GM23248 (cell line): Measurements from ENCODE around the gene ALK. TPM values are rescaled to one million over a fixed set of nuclear protein-coding genes. Genes with fewer than 3 reads are reported as not detected.

ENCODE experiments used
- DNase-seq: peaks from one replicate; pipeline ENCODE4 v3.0.0-alpha.2; 2015
- H2AFZ ChIP-seq: fragments of 200-600 bp; sonication (generic); 2 replicates; pipeline ENCODE4 v1.6.1; 2016; ENCODE audit warnings: antibody characterized with exemption
- H3F3A ChIP-seq: fragments of 200-600 bp; sonication (generic); 2 replicates; pipeline ENCODE4 v1.6.1; 2016; ENCODE audit warnings: mild to moderate bottlenecking, antibody characterized with exemption, mixed run types; ENCODE audit not compliant: insufficient read depth
- H3K27ac ChIP-seq: fragments of 200-600 bp; sonication (generic); 2 replicates; pipeline ENCODE4 v1.5.1; 2016; ENCODE audit warnings: mild to moderate bottlenecking
- H3K27me3 ChIP-seq: fragments of 200-600 bp; sonication (generic); replicated peaks from 2 replicates; pipeline ENCODE4 v1.6.1; 2016; ENCODE audit warnings: mild to moderate bottlenecking; ENCODE audit not compliant: insufficient read depth
- H3K36me3 ChIP-seq: fragments of 200-600 bp; sonication (generic); 2 replicates; pipeline ENCODE4 v1.6.1; 2016; ENCODE audit warnings: low read depth, mild to moderate bottlenecking
- H3K4me1 ChIP-seq: fragments of 200-600 bp; sonication (generic); 2 replicates; pipeline ENCODE4 v1.6.1; 2016; ENCODE audit warnings: mild to moderate bottlenecking; ENCODE audit not compliant: insufficient read depth
- H3K4me2 ChIP-seq: fragments of 200-600 bp; sonication (generic); one replicate; pipeline ENCODE4 v1.6.1; 2016; ENCODE audit warnings: mild to moderate bottlenecking; ENCODE audit not compliant: unreplicated experiment
- H3K4me3 ChIP-seq: fragments of 200-600 bp; sonication (generic); 2 replicates; pipeline ENCODE4 v1.5.1; 2016; ENCODE audit warnings: mild to moderate bottlenecking
- H3K79me2 ChIP-seq: fragments of 200-600 bp; sonication (generic); 2 replicates; pipeline ENCODE4 v1.6.1; 2016; ENCODE audit warnings: mild to moderate bottlenecking; ENCODE audit not compliant: insufficient read depth
- H3K9ac ChIP-seq: fragments of 200-600 bp; sonication (generic); 2 replicates; pipeline ENCODE4 v1.6.1; 2016; ENCODE audit warnings: mild to moderate bottlenecking
- H3K9me2 ChIP-seq: fragments of 200-600 bp; sonication (generic); 2 replicates; pipeline ENCODE4 v1.6.1; 2016; ENCODE audit warnings: mixed run types, mild to moderate bottlenecking, moderate library complexity; ENCODE audit not compliant: insufficient read depth
- H3K9me3 ChIP-seq: fragments of 200-600 bp; sonication (generic); one replicate; pipeline ENCODE4 v1.6.1; 2017; ENCODE audit warnings: low read depth
- H4K20me1 ChIP-seq: fragments of 200-600 bp; sonication (generic); 2 replicates; pipeline ENCODE4 v1.6.0; 2016; ENCODE audit not compliant: insufficient read depth
- EZH2 ChIP-seq: fragments of 200-600 bp; sonication (generic); IDR thresholded peaks from 2 replicates; pipeline ENCODE4 v1.6.1; 2018; ENCODE audit warnings: antibody characterized with exemption, mild to moderate bottlenecking; ENCODE audit not compliant: insufficient read depth, poor library complexity, severe bottlenecking
- EZH2phosphoT487 ChIP-seq: fragments of 200-600 bp; sonication (generic); IDR thresholded peaks from 2 replicates; pipeline ENCODE4 v1.6.1; 2018; ENCODE audit warnings: antibody characterized with exemption, moderate library complexity, mild to moderate bottlenecking, low read depth; ENCODE audit not compliant: insufficient read depth
- WGBS, 2 experiments: methylation state at CpG; one replicate each; pipeline ENCODE4 v1.1.6; 2015 to 2017; ENCODE audit warnings: low lambda C conversion rate in 2 of 2, low coverage in 1 of 2; ENCODE audit errors: missing lambda C conversion rate in 2 of 2; 5-methylcytosine and 5-hydroxymethylcytosine counted together
- in situ Hi-C: fragments of 300-500 bp; cut with MboI; formaldehyde crosslinking; loops from 2 replicates; pipeline ENCODE4 v1.15.0; 2020
- polyA plus RNA-seq: library from polyadenylated mRNA; unstranded; fragments of >200 nt; fragmentation: Nextera tagmentation; extraction: Ambion mirVana; gene quantifications from 2 replicates; pipeline ENCODE4 v1.2.1, GENCODE V29; 2016
- total RNA-seq: library from RNA; depleted of rRNA; stranded (reverse); fragments of >200 nt; shearing (Covaris generic); gene quantifications from 2 replicates; pipeline ENCODE4 v1.2.3, GENCODE V29; 2014

The ALK gene
- total and polyA plus RNA-seq, 2 experiments from 2014 or later = under 0.01 to 0.05 TPM

DNA sequence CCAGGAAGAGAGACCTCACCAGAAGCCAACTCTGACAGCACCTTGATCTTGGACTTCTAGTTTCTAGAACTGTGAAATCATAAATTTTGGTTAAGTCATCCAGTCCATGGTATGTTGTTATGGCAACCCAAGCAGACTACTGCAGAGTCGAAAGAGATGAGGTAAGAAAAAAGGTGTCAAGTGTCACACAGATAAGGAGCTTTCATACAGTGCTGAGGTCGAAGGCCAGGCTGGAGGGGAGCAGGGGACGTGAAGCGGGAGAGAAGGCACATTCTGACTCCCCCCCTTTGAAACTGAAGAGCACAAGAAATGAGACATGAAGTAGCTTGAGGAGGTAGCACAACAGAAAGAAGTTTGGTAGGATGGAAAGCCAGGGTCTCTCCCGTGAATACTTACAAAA, 110.4 kb downstream of the ALK start:
- Histone ChIP-seq H3K27ac (no peak overlapping the region), H3K9me2 (no peaks in the 10 kb centered on the region), H3K79me2 (no peaks in the 10 kb centered on the region), H3K36me3 (no peaks in the 10 kb centered on the region), H3K27me3 (peaks cover 24% of the 10 kb centered on the region), H3K9me3 (no peaks in the 10 kb centered on the region), H3K4me2 (no peak overlapping the region), H2AFZ (no peak overlapping the region), H3K9ac (no peak overlapping the region), H4K20me1 (no peaks in the 10 kb centered on the region), H3F3A (no peaks in the 10 kb centered on the region), H3K4me1 (no peaks in the 10 kb centered on the region), H3K4me3 (no peak overlapping the region)
- DNase-seq = no peak
- no peak for TF ChIP-seq EZH2
- no peak for TF ChIP-seq EZH2phosphoT487
- 2 to 11% methylated on average over 5 of the region's 5 CpGs for WGBS, 2 experiments
- in situ Hi-C loops = no loop called here

- Histone ChIP-seq H3K27ac (no peak overlapping the region), H3K4me3 (no peak overlapping the region), H3K9ac (no peak overlapping the region), H3K4me1 (no peaks in the 10 kb centered on the region; the same call in 1 of the 2 replicates), H3K9me2 (no peaks in the 10 kb centered on the region), H4K20me1 (no peaks in the 10 kb centered on the region), H3K4me2 (no peak overlapping the region), H3K27me3 (peaks cover 20% of the 10 kb centered on the region), H3F3A (no peaks in the 10 kb centered on the region), H2AFZ (no peak overlapping the region), H3K79me2 (no peaks in the 10 kb centered on the region), H3K36me3 (no peaks in the 10 kb centered on the region), H3K9me3 (no peaks in the 10 kb centered on the region)
- DNase-seq = no peak
- no peak for TF ChIP-seq EZH2
- TF ChIP-seq EZH2phosphoT487 = no peak
- 12 to 16% methylated on average over 4 of the region's 4 CpGs for WGBS, 2 experiments
- in situ Hi-C loops = no loop called here
These were observed 113.1 kb downstream of the ALK start for GRCh38 chr2:29808321-29808720.

- Histone ChIP-seq H3K4me3 (no peak overlapping the region), H3K4me1 (peaks cover 8% of the 10 kb centered on the region), H3K36me3 (no peaks in the 10 kb centered on the region)
These were observed 114.3 kb downstream of the ALK start for GRCh38 chr2:29807082-29807481.

DNA sequence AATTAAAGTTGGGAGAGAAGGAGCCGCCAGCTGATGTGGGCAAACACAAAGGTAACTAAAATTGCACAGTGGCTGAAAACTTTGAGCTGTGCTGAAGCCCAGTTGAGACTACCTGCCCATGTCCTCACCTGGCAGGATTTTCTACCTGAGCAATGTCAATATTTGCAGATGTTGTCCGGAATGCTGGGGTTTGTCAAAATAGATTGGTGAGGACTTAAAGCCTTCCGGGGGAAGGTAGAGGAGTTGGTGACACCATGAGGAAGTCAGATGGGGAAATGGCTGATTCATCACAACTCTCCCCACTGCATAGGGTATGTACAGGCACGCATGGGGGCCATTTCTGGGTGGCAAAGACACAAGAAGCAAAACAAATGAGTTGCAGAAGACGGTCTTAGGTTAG, 114.9 kb downstream of the ALK start:
- Histone ChIP-seq H3K27ac (no peak overlapping the region), H3K4me2 (no peak overlapping the region), H3K27me3 (peaks cover 25% of the 10 kb centered on the region), H3K79me2 (no peaks in the 10 kb centered on the region), H3K4me3 (no peak overlapping the region), H3K36me3 (no peaks in the 10 kb centered on the region), H3K9me2 (no peaks in the 10 kb centered on the region), H2AFZ (no peak overlapping the region), H3K9me3 (no peaks in the 10 kb centered on the region), H4K20me1 (no peaks in the 10 kb centered on the region), H3K4me1 (peaks cover 8% of the 10 kb centered on the region), H3F3A (no peaks in the 10 kb centered on the region), H3K9ac (no peak overlapping the region)
- 55 to 58% methylated on average over 5 of the region's 5 CpGs for WGBS, 2 experiments
- no peak for DNase-seq
- TF ChIP-seq EZH2 (no peak), EZH2phosphoT487 (no peak)
- in situ Hi-C loops = no loop called here

More at GRCh38 chr2:29807082-29807481, 114.3 kb downstream of the ALK start:
- no peak overlapping the region for H3K4me2 ChIP-seq
- no peaks in the 10 kb centered on the region for H3K9me3 ChIP-seq
- no peaks in the 10 kb centered on the region for H4K20me1 ChIP-seq
- H3K9me2 ChIP-seq = no peaks in the 10 kb centered on the region
- H3K79me2 ChIP-seq = no peaks in the 10 kb centered on the region
- H3K27ac ChIP-seq = no peak overlapping the region
- TF ChIP-seq EZH2phosphoT487 (no peak), EZH2 (no peak)
- in situ Hi-C loops = no loop called here
- peaks cover 20% of the 10 kb centered on the region for H3K27me3 ChIP-seq
- no peaks in the 10 kb centered on the region for H3F3A ChIP-seq
- DNase-seq = no peak
- H3K9ac ChIP-seq = no peak overlapping the region
- no peak overlapping the region for H2AFZ ChIP-seq
- WGBS, 2 experiments = 52 to 55% methylated on average over 4 of the region's 4 CpGs

DNA sequence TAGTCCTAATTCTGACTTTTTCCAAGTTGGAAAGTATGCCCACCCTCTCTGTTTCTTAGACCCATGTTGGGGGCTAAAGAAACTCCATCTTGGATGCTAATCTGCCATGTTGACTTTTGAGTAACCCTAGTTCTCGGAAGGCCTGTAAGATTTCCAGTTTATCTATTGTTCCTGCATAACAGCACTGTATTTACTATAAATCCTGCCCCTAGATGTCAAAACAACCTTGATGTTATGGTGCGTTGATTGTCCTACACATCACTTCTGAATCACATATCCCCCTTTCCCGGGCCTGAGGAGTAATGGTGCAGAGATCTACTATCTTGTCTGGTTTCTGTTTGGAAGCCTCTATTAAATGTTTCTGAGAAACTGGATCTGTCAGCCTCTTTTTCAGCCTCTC, 116.7 kb downstream of the ALK start:
- H3K27me3 ChIP-seq = peaks cover 30% of the 10 kb centered on the region
- H3K9me3 ChIP-seq = no peaks in the 10 kb centered on the region
- H3K4me2 ChIP-seq = no peak overlapping the region
- H3K4me1 ChIP-seq = peaks cover 8% of the 10 kb centered on the region
- no peaks in the 10 kb centered on the region for H3F3A ChIP-seq
- H3K27ac ChIP-seq = no peak overlapping the region
- H3K9me2 ChIP-seq = no peaks in the 10 kb centered on the region
- no peaks in the 10 kb centered on the region for H4K20me1 ChIP-seq
- no peaks in the 10 kb centered on the region for H3K79me2 ChIP-seq
- 57 to 62% methylated on average over 3 of the region's 3 CpGs for WGBS, 2 experiments
- no peak overlapping the region for H2AFZ ChIP-seq
- TF ChIP-seq EZH2 (no peak), EZH2phosphoT487 (no peak)
- no peak overlapping the region for H3K4me3 ChIP-seq
- H3K9ac ChIP-seq = no peak overlapping the region
- DNase-seq = no peak
- no peaks in the 10 kb centered on the region for H3K36me3 ChIP-seq
- in situ Hi-C loops = no loop called here
